Colonic mucosa (tissue), 4 donors: ENCODE measurements around the gene TMCC1. TPM values are rescaled to one million over a fixed set of nuclear protein-coding genes. Genes with fewer than 3 reads are reported as not detected.
A peak's percentile ranks its signal among the peaks of the same experiment; 100 is the strongest.

Experiments used
- DNase-seq: peaks from one replicate; pipeline ENCODE4 v3.0.0-alpha.2; 2020
- H3K27ac ChIP-seq: fragments of 200-600 bp; one replicate; pipeline ENCODE4 v1.8.0; 2021
- H3K27me3 ChIP-seq: fragments of 200-600 bp; one replicate; pipeline ENCODE4 v1.8.0; 2021
- H3K36me3 ChIP-seq: fragments of 200-600 bp; one replicate; pipeline ENCODE4 v1.8.0; 2021
- H3K4me1 ChIP-seq: fragments of 200-600 bp; one replicate; pipeline ENCODE4 v1.8.0; 2021; ENCODE audit warnings: mild to moderate bottlenecking
- H3K4me3 ChIP-seq: fragments of 200-600 bp; one replicate; pipeline ENCODE4 v1.8.0; 2021
- H3K9ac ChIP-seq, 2 donors: one replicate each; pipeline ENCODE4 v1.7.0; 2013; ENCODE audit warnings: control low read depth in 2 of 2, low read depth in 2 of 2, low read length in 2 of 2
- H3K9me3 ChIP-seq: fragments of 200-600 bp; one replicate; pipeline ENCODE4 v1.8.0; 2021
- intact Hi-C: fragments of 100-400 bp; cut with DNase I; formaldehyde crosslinking; loops from one replicate; pipeline ENCODE4 v1.14.1; 2022
- total RNA-seq, 2 donors: library from RNA; stranded (reverse); fragmentation: NEBNext Ultra II Directional in 1 of 2; extraction: Animal tissue kit (Norgen Biotek cat#: 25700) in 1 of 2; gene quantifications; one replicate each; pipeline ENCODE4 v1.2.1, GENCODE V29; 2021
- TF ChIP-seq, protein P1 (sequence below): fragments of 200-600 bp; IDR thresholded peaks from one replicate; pipeline ENCODE4 v1.8.0; 2022; ENCODE audit warnings: antibody characterized with exemption, mild to moderate bottlenecking
- donor health status: healthy.
- donor health status: DM: no; HTN: no; CAD: no.
- donor health status: DM: no; HTN: no; CAD: no.

The TMCC1 gene
- total RNA-seq, 2 donors from 2014 or later, result 23.2 to 32.8 TPM

DNA sequence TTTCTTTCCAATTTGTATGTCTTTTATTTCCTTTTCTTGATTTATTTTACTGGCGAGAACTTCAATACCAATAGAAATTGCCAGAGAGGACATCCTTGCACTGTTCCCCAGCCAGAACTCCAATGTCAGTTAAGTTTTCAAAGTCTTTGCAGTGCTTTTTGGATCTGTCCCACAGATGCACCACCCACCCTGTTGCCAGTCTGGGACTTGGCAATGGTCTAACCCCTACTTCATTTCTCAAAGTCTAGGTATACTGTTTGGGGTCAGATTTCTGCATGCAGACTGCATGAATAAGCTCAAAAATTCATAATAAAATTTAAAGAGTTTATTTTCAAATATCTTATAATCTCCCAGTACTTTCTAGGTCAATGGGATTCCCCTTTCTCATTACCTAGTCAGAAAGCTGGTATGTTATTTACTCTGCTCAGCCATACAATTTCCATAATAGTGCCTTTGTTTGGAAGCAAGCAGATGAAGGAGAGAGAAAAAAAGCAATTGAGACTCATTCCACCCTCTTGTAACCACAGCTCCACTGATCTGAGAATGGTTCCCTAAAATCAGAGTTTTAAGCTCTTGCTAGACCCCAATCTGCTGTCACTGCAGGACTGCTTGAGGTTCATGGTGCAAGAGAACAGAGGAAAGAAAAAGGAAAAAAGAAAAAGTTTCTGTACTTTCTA is 161.2 kb downstream of the TMCC1 start:
- no peak overlapping the region for H3K4me3 ChIP-seq
- no peaks in the 10 kb centered on the region for H3K36me3 ChIP-seq
- no peak overlapping the region for H3K27ac ChIP-seq
- intact Hi-C loops, result no loop called here
- H3K27me3 ChIP-seq, result no peaks in the 10 kb centered on the region
- no peak for DNase-seq
- no peaks in the 10 kb centered on the region for H3K4me1 ChIP-seq
- TF ChIP-seq, protein P1, sequence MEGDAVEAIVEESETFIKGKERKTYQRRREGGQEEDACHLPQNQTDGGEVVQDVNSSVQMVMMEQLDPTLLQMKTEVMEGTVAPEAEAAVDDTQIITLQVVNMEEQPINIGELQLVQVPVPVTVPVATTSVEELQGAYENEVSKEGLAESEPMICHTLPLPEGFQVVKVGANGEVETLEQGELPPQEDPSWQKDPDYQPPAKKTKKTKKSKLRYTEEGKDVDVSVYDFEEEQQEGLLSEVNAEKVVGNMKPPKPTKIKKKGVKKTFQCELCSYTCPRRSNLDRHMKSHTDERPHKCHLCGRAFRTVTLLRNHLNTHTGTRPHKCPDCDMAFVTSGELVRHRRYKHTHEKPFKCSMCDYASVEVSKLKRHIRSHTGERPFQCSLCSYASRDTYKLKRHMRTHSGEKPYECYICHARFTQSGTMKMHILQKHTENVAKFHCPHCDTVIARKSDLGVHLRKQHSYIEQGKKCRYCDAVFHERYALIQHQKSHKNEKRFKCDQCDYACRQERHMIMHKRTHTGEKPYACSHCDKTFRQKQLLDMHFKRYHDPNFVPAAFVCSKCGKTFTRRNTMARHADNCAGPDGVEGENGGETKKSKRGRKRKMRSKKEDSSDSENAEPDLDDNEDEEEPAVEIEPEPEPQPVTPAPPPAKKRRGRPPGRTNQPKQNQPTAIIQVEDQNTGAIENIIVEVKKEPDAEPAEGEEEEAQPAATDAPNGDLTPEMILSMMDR, result no peak
- H3K9ac ChIP-seq, result no peak overlapping the region
- H3K9me3 ChIP-seq, result no peaks in the 10 kb centered on the region

DNA sequence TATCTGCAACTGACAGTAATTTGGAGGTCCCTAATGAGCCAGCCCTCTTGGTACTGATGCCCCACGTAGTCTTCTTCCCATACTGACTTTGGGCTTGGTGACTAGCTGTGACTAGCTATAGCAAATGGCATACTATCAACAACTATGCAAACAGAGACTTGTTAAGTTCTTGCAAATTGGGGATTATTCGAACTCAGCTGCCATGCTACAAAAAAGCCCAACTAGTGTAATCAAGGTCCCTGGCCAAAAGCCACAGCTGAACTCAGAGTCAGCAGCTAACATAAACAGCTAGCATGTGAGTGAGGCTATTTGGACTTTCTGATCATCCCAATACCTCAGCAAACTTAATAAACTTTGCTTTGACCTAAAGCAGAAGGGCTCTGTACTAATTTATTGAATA is 165.8 kb downstream of the TMCC1 start:
- Histone ChIP-seq H3K4me1 (no peaks in the 10 kb centered on the region), H3K9ac (no peak overlapping the region), H3K27me3 (no peaks in the 10 kb centered on the region), H3K36me3 (no peaks in the 10 kb centered on the region), H3K4me3 (no peak overlapping the region), H3K27ac (no peak overlapping the region), H3K9me3 (no peaks in the 10 kb centered on the region)
- TF ChIP-seq, protein P1, result no peak
- intact Hi-C loops, result no loop called here
- DNase-seq, result peak; percentile 25

DNA sequence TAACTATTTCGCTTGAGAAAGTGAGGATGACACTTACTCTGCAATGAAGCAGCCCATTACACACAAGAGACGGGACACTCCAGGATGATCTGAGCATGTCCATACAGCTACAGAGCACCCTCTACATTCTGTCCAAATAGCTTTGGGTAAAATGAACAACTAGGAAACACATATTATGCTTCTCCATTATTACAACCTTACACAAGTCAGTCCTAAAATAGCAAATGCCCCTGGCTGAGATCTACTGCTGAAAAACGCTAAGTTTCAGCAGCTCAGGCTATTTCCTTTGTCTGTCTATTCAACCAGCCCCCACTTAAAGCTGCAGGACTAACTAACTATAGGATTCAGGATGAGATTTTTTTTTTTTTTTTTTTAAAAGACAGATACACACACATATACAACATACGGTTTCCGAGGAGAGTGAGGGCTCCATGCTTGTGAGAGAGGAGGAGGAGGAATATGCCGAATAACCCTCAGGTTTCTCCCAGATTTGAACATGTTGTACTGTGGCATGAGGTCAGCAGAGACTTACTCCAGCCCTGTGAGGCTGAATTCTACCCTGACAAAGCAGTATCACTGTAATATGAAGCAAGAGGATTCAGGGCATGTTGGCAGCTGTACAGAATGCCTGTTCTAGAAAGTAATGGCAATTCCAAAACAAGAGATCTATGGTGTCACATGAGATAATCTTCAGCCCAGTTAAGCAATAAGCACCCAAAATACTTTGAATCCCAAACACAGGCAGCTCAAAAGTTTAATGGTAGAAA is 169.8 kb downstream of the TMCC1 start:
- DNase-seq, result peak; percentile 35
- Histone ChIP-seq H3K9me3 (no peaks in the 10 kb centered on the region), H3K27ac (no peak overlapping the region), H3K4me1 (no peaks in the 10 kb centered on the region), H3K4me3 (no peak overlapping the region), H3K9ac (no peak overlapping the region), H3K27me3 (no peaks in the 10 kb centered on the region), H3K36me3 (no peaks in the 10 kb centered on the region)
- TF ChIP-seq, protein P1, result no peak
- intact Hi-C loops, result no loop called here

DNA sequence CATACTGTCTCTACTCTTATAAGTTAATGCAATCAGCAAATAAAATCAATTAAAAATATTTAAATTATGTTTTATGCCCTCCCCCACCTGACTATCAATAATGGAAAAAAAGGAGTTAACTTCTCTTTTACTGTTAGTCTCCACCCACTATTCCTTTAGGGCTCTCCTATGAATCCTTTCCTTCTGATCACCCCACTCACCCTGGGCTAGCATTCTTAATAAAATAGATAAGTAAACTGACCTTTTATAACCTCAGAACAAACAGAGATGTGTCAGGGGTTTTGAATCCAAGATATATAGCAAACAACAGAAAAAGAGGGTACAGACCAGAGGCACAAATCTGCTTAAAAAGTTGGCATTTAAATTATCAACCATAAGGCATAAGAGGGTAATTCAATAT is 171.0 kb downstream of the TMCC1 start:
- H3K9me3 ChIP-seq, result no peaks in the 10 kb centered on the region
- no peaks in the 10 kb centered on the region for H3K27me3 ChIP-seq
- H3K27ac ChIP-seq, result no peak overlapping the region
- H3K9ac ChIP-seq, result no peak overlapping the region
- TF ChIP-seq, protein P1, result no peak
- no peaks in the 10 kb centered on the region for H3K36me3 ChIP-seq
- H3K4me3 ChIP-seq, result no peak overlapping the region
- H3K4me1 ChIP-seq, result no peaks in the 10 kb centered on the region
- DNase-seq, result no peak
- intact Hi-C loops, result no loop called here

DNA sequence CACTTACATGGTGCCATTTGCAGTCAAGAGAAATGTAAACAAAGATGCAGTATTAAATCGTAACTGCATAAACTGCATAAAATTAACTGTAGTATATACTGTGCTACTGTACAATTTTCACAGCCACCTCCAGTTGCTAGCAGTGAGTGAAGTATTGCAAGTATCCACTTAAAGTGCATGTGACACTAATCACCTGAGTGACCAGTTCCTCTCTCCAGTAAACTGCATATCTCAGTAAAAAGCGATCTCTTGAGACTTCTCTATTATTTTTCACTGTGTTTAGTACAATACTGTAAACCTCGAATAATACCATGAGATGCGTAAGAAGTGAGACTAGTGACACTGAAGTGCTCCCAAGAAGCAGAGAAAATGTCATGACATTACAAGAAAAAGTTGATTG is 175.3 kb downstream of the TMCC1 start:
- no peak overlapping the region for H3K4me3 ChIP-seq
- no peaks in the 10 kb centered on the region for H3K4me1 ChIP-seq
- no peak overlapping the region for H3K27ac ChIP-seq
- intact Hi-C loops, result no loop called here
- no peaks in the 10 kb centered on the region for H3K36me3 ChIP-seq
- H3K27me3 ChIP-seq, result no peaks in the 10 kb centered on the region
- no peak for DNase-seq
- no peaks in the 10 kb centered on the region for H3K9me3 ChIP-seq
- TF ChIP-seq, protein P1, result no peak
- no peak overlapping the region for H3K9ac ChIP-seq
